Effector memory CD4-positive, alpha-beta T cell (primary cell): ENCODE data around the gene MCM7.
"Not testable (repeated sequence)": the region's sequence is repeated elsewhere in the genome, so short reads cannot be mapped to it uniquely, and the experiment has no call there.

Experiments
- DNase-seq, 3 donors: peaks; one replicate each; pipeline ENCODE4 v3.0.0-alpha.2; 2020
- H3K27ac ChIP-seq: 2 replicates; pipeline ENCODE4 v1.7.0; 2013; ENCODE audit warnings: mild to moderate bottlenecking, low read length, moderate library complexity; ENCODE audit not compliant: insufficient read depth, poor library complexity, severe bottlenecking
- H3K27me3 ChIP-seq: replicated peaks from 2 replicates; pipeline ENCODE4 v1.7.0; 2013; ENCODE audit warnings: mild to moderate bottlenecking, low read length; ENCODE audit not compliant: insufficient read depth, control insufficient read depth, poor library complexity, severe bottlenecking
- H3K36me3 ChIP-seq: 2 replicates; pipeline ENCODE4 v1.7.0; 2013; ENCODE audit warnings: mild to moderate bottlenecking, low read length, moderate library complexity; ENCODE audit not compliant: control insufficient read depth, insufficient read depth
- H3K4me1 ChIP-seq: 2 replicates; pipeline ENCODE4 v1.7.0; 2013; ENCODE audit warnings: low read length, mild to moderate bottlenecking; ENCODE audit not compliant: control insufficient read depth, insufficient read depth, poor library complexity, severe bottlenecking
- H3K4me3 ChIP-seq: 2 replicates; pipeline ENCODE4 v1.7.0; 2013; ENCODE audit warnings: low read length, low read depth, mild to moderate bottlenecking; ENCODE audit not compliant: insufficient read depth, poor library complexity, severe bottlenecking
- H3K9me3 ChIP-seq: 2 replicates; pipeline ENCODE4 v1.7.0; 2013; ENCODE audit warnings: mild to moderate bottlenecking, low read length, moderate library complexity; ENCODE audit not compliant: control insufficient read depth

Gene MCM7

GRCh38 chr7:100132126-100132525, 30.9 kb upstream of the MCM7 start:
- Histone ChIP-seq H3K4me3 (no peak overlapping the region), H3K4me1 (peaks cover 12% of the 10 kb centered on the region), H3K9me3 (no peaks in the 10 kb centered on the region), H3K27ac (no peak overlapping the region), H3K27me3 (no peaks in the 10 kb centered on the region), H3K36me3 (no peaks in the 10 kb centered on the region)
- DNase-seq, result no peak

DNA sequence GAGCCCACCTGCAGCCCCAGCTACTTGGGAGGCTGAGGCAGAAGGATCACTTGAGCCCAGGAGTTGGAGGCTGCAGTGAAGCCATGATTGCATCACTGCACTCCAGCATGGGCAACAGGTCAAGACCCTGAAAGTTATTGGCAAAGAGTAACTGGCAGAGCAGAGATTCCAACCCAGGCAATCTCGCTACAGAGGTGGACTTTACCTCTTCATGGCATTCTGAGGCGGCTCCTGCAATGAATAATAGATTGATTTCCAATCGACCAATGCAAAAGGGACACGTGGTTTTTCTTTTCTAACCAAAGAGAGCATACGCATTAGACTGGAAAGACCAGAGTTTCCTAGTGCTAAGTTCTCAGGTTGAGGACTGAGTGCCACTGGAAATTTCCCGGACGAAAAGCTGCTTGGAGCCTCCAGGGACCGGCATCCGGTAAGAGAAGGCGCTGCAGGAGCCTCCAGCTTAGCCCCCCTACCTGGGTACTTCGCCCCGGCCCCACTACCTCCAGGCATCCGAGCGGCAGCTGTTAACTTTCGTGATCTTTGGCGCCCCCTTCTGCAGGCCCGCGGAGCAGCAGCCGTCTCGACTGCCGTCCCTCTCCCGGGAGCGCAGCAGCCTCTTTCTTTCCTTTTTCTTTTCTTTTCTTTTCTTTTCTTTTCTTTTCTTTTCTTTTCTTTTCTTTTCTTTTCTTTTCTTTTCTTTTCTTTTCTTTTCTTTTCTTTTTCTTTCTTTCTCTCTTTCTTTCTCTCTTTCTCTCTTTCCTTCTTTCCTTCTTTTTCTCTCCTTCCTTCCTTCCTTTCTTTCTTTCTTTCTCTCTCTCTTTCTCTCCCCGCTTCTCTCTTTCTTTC, 29.6 kb upstream of the MCM7 start:
- Histone ChIP-seq H3K27me3 (no peaks in the 10 kb centered on the region), H3K9me3 (no peaks in the 10 kb centered on the region), H3K4me1 (peaks cover 12% of the 10 kb centered on the region), H3K36me3 (no peaks in the 10 kb centered on the region), H3K27ac (no peak overlapping the region), H3K4me3 (no peak overlapping the region)
- peak; percentile 61 to 75 (median 67) for DNase-seq

GRCh38 chr7:100130220-100130607, 29.0 kb upstream of the MCM7 start:
- not testable (repeated sequence) for DNase-seq

DNA sequence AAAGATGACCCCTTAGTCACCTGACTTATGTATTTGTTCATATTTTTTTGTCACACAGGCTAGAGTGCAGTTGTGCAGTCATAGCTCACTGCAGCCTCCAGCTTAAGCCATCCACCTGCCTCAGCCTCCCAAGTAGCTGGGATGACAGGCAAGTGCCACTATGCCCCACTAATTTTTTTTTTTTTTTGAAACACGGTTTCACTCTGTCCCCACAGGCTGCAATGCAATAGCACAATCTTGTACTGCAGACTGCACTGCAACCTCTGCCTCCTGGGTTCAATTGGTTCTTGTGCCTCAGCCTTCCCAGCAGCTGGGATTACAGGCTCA, 27.4 kb upstream of the MCM7 start:
- Histone ChIP-seq H3K27me3 (no peaks in the 10 kb centered on the region), H3K27ac (no peak overlapping the region), H3K4me1 (peaks cover 16% of the 10 kb centered on the region), H3K4me3 (no peak overlapping the region), H3K36me3 (peaks cover 9% of the 10 kb centered on the region), H3K9me3 (no peaks in the 10 kb centered on the region)
- no peak for DNase-seq

More at GRCh38 chr7:100130220-100130607, 29.0 kb upstream of the MCM7 start:
- not testable (repeated sequence) for H3K36me3 ChIP-seq, H3K4me3 ChIP-seq, H3K27ac ChIP-seq, H3K27me3 ChIP-seq, H3K9me3 ChIP-seq
- H3K4me1 ChIP-seq, result peaks cover 16% of the 10 kb centered on the region

DNA sequence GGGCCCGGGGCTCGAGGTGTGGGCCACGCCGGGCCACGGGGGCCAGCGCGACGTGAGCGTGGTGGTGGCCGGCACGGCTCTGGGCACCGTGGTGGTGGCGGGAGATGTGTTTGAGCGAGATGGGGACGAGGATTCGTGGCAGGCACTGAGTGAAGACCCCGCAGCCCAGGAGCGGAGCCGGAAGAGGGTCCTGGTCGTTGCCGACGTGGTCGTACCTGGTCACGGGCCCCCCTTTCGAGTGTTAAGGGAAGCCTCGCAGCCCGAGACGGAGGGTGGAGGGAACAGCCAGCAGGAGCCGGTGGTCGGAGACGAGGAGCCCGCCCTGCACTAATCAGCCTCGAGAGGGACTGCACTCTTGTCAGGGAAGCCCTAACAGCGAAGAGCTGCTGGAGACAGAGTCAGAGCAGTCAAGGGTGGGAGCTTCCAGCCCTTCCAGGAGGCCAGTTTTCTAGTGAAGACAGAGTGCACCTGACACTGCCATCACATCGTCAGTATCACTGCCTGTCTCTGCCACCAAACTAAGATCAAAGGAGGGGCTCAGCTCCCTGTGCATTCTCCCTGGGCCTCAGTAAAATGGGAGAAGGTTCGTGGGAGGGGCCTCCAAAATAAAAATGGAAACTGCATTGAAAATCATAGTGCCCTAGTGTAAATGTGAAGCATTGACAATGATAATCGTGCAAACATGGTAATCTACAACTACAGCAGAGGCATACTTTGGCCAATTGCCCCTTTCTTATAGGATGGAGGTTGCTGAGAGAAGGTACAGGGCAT, 26.9 kb upstream of the MCM7 start:
- no peak for DNase-seq
- Histone ChIP-seq H3K4me1 (peaks cover 16% of the 10 kb centered on the region), H3K9me3 (no peaks in the 10 kb centered on the region), H3K4me3 (peak overlapping the region; percentile 69), H3K36me3 (peaks cover 9% of the 10 kb centered on the region), H3K27me3 (no peaks in the 10 kb centered on the region), H3K27ac (peak overlapping the region; percentile 92)

- Histone ChIP-seq H3K4me3 (peak within 1 kb of the TSS; percentile 69), H3K27ac (peak within 1 kb of the TSS; percentile 92), H3K4me1 (peaks cover 16% of the 10 kb centered on the region)
These were observed 26.0 kb upstream of the MCM7 start, which contains the start of gene MBLAC1 for GRCh38 chr7:100126931-100127865. Gene MBLAC1 (plus strand): TSS chr7:100126967. CDS start chr7:100127396, 429 bp downstream.

GRCh38 chr7:100126239-100126930, 25.2 kb upstream of the MCM7 start:
- H3K9me3 ChIP-seq, result no peaks in the 10 kb centered on the region
- peak overlapping the region; percentile 69 for H3K4me3 ChIP-seq
- peaks cover 17% of the 10 kb centered on the region for H3K36me3 ChIP-seq
- no peaks in the 10 kb centered on the region for H3K27me3 ChIP-seq
- H3K4me1 ChIP-seq, result peaks cover 16% of the 10 kb centered on the region
- peak overlapping the region; percentile 92 for H3K27ac ChIP-seq
- no peak for DNase-seq

More at GRCh38 chr7:100126931-100127865, 26.0 kb upstream of the MCM7 start, which contains the start of gene MBLAC1:
- Histone ChIP-seq H3K9me3 (no peaks in the 10 kb centered on the region), H3K36me3 (peaks cover 16% of the 10 kb centered on the region), H3K27me3 (no peaks in the 10 kb centered on the region)
- peak; percentile 85 to 88 (median 86) for DNase-seq

- Histone ChIP-seq H3K27ac (no peak overlapping the region), H3K9me3 (no peaks in the 10 kb centered on the region), H3K27me3 (no peaks in the 10 kb centered on the region), H3K36me3 (peaks cover 17% of the 10 kb centered on the region), H3K4me3 (no peak overlapping the region), H3K4me1 (peaks cover 18% of the 10 kb centered on the region)
- no peak for DNase-seq
These were observed 23.4 kb upstream of the MCM7 start for GRCh38 chr7:100124301-100125230.
